ENCODE measurements around the gene CFAP221.

Gene CFAP221

GRCh38 chr2:119660343-119660658 lies 116.1 kb downstream of the CFAP221 start:
- H3K27ac Mint-ChIP-seq, result no peak overlapping the region
- no peaks in the 10 kb centered on the region for H3K27me3 Mint-ChIP-seq
- no peak overlapping the region for H3K4me3 Mint-ChIP-seq
- no peaks in the 10 kb centered on the region for H3K4me1 Mint-ChIP-seq (ENCODE audit: low read depth)
- no peaks in the 10 kb centered on the region for H3K9me3 Mint-ChIP-seq
- no peaks in the 10 kb centered on the region for H3K36me3 Mint-ChIP-seq (ENCODE audit: low read depth)

DNA sequence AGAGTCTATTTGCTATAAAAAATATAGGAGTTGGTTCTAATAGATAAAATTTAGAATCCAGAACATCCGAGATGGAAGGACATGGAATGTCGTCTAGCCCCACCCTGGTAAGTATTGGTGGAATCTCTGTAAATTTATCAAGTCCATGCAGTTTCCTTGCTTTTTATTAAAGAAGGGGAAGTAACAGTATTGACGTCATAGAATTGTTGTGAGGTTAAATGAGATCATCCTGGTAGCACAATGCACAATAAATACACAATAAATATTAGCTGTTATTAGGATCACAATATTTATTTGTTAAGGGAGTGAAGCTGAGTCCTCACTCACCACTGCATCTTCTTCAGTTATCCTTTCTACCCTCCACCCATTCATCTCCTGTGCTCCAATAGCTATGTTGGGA lies 118.0 kb downstream of the CFAP221 start:
- Mint-ChIP-seq H3K27me3 (no peaks in the 10 kb centered on the region), H3K9me3 (no peaks in the 10 kb centered on the region), H3K4me3 (no peak overlapping the region), H3K27ac (no peak overlapping the region), H3K4me1 (ENCODE audit: low read depth) (no peaks in the 10 kb centered on the region), H3K36me3 (ENCODE audit: low read depth) (no peaks in the 10 kb centered on the region)

GRCh38 chr2:119668546-119668945 lies 124.3 kb downstream of the CFAP221 start:
- H3K4me1 Mint-ChIP-seq (ENCODE audit: low read depth), result no peaks in the 10 kb centered on the region
- no peak overlapping the region for H3K27ac Mint-ChIP-seq
- no peak overlapping the region for H3K4me3 Mint-ChIP-seq
- H3K27me3 Mint-ChIP-seq, result no peaks in the 10 kb centered on the region
- H3K9me3 Mint-ChIP-seq, result no peaks in the 10 kb centered on the region
- no peaks in the 10 kb centered on the region for H3K36me3 Mint-ChIP-seq (ENCODE audit: low read depth)

DNA sequence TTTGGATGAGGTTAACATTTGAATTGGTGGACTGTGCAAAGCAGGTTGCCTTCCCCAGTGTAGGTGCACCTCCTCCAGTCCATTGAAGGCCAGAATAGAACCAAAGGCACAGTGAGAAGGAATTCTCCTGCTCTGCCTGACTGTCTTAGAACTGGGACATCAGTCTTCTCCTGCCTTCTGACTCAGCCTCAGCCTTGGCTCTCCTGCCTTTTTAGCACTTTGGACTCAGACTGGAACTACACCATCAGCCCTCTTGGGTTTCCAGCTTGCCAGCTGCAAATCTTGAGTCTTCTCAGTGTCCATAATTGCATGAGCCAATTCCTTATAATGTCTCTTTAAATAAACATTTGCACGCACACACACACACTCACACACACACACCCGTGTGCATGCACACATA lies 126.8 kb downstream of the CFAP221 start:
- Mint-ChIP-seq H3K4me1 (ENCODE audit: low read depth) (no peaks in the 10 kb centered on the region), H3K27me3 (no peaks in the 10 kb centered on the region), H3K4me3 (no peak overlapping the region), H3K9me3 (no peaks in the 10 kb centered on the region), H3K27ac (no peak overlapping the region), H3K36me3 (ENCODE audit: low read depth) (no peaks in the 10 kb centered on the region)

DNA sequence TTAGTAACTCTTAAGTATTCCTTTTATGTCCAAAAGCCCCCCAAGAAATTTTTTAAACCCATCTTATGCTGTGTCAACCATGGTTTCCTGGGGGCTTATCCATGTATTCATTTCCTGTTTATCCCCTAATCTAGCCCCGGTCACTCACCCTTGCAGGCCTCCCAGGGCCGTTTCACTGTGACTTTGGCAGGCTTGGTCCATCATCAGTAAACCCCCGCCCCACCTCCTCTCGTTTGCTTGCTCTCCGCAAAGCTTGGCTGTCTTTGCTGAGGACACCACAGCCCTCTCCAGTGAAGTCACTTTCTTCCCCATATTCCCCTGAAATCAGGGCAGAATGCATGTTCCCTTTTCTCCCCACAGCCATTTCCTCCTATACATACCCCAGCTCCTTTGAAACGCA lies 127.5 kb downstream of the CFAP221 start:
- Mint-ChIP-seq H3K27me3 (no peaks in the 10 kb centered on the region), H3K9me3 (no peaks in the 10 kb centered on the region), H3K4me1 (ENCODE audit: low read depth) (no peaks in the 10 kb centered on the region), H3K36me3 (ENCODE audit: low read depth) (no peaks in the 10 kb centered on the region), H3K27ac (no peak overlapping the region), H3K4me3 (no peak overlapping the region)

GRCh38 chr2:119672161-119672862 lies 128.1 kb downstream of the CFAP221 start:
- H3K4me3 Mint-ChIP-seq, result no peak overlapping the region
- H3K27ac Mint-ChIP-seq, result no peak overlapping the region
- no peaks in the 10 kb centered on the region for H3K4me1 Mint-ChIP-seq (ENCODE audit: low read depth)
- no peaks in the 10 kb centered on the region for H3K27me3 Mint-ChIP-seq
- H3K9me3 Mint-ChIP-seq, result no peaks in the 10 kb centered on the region
- H3K36me3 Mint-ChIP-seq (ENCODE audit: low read depth), result no peaks in the 10 kb centered on the region

GRCh38 chr2:119673796-119674195 lies 129.5 kb downstream of the CFAP221 start:
- no peaks in the 10 kb centered on the region for H3K36me3 Mint-ChIP-seq (ENCODE audit: low read depth)
- H3K4me3 Mint-ChIP-seq, result no peak overlapping the region
- no peak overlapping the region for H3K27ac Mint-ChIP-seq
- no peaks in the 10 kb centered on the region for H3K4me1 Mint-ChIP-seq (ENCODE audit: low read depth)
- no peaks in the 10 kb centered on the region for H3K27me3 Mint-ChIP-seq
- no peaks in the 10 kb centered on the region for H3K9me3 Mint-ChIP-seq

- Mint-ChIP-seq H3K9me3 (no peaks in the 10 kb centered on the region), H3K36me3 (ENCODE audit: low read depth) (peaks cover 5% of the 10 kb centered on the region), H3K27ac (no peak overlapping the region), H3K4me1 (ENCODE audit: low read depth) (peaks cover 8% of the 10 kb centered on the region), H3K4me3 (no peak overlapping the region), H3K27me3 (no peaks in the 10 kb centered on the region)
Measured at GRCh38 chr2:119674711-119675500, 130.7 kb downstream of the CFAP221 start.

- Mint-ChIP-seq H3K27ac (peak overlapping the region; percentile 40), H3K36me3 (ENCODE audit: low read depth) (peaks cover 12% of the 10 kb centered on the region), H3K9me3 (no peaks in the 10 kb centered on the region), H3K27me3 (no peaks in the 10 kb centered on the region), H3K4me1 (ENCODE audit: low read depth) (peaks cover 22% of the 10 kb centered on the region), H3K4me3 (peak overlapping the region; percentile 95)
Measured at GRCh38 chr2:119678021-119678656, 133.9 kb downstream of the CFAP221 start.

DNA sequence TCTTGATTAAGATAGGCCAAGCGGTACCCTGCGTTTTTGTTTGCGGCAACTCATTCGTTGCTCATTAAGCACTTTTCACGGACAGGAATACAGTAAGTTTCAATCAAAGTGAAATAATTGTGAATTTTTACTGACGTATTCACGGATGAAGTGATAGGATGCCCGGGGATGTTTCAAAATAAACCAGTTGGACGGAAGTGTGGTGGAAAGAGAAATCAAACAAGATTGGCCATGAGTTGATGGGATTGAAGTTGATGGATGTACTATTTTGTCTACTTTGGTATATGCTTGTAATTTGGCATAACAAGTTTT lies 135.2 kb downstream of the CFAP221 start:
- Mint-ChIP-seq H3K4me3 (peak overlapping the region; percentile 95), H3K27ac (peak overlapping the region; percentile 94), H3K36me3 (ENCODE audit: low read depth) (peaks cover 12% of the 10 kb centered on the region), H3K9me3 (no peaks in the 10 kb centered on the region), H3K27me3 (no peaks in the 10 kb centered on the region), H3K4me1 (ENCODE audit: low read depth) (peaks cover 31% of the 10 kb centered on the region)

GRCh38 chr2:119679846-119680245 lies 135.6 kb downstream of the CFAP221 start:
- Mint-ChIP-seq H3K4me1 (ENCODE audit: low read depth) (peaks cover 31% of the 10 kb centered on the region), H3K9me3 (no peaks in the 10 kb centered on the region), H3K27ac (peak overlapping the region; percentile 94), H3K4me3 (peak overlapping the region; percentile 95), H3K27me3 (no peaks in the 10 kb centered on the region), H3K36me3 (ENCODE audit: low read depth) (peaks cover 12% of the 10 kb centered on the region)

GRCh38 chr2:119680457-119681202 lies 136.4 kb downstream of the CFAP221 start:
- H3K4me1 Mint-ChIP-seq (ENCODE audit: low read depth), result peaks cover 31% of the 10 kb centered on the region
- peak overlapping the region; percentile 95 for H3K4me3 Mint-ChIP-seq
- no peaks in the 10 kb centered on the region for H3K9me3 Mint-ChIP-seq
- no peaks in the 10 kb centered on the region for H3K27me3 Mint-ChIP-seq
- peaks cover 12% of the 10 kb centered on the region for H3K36me3 Mint-ChIP-seq (ENCODE audit: low read depth)
- no peak overlapping the region for H3K27ac Mint-ChIP-seq

GRCh38 chr2:119681203-119681867 lies 137.1 kb downstream of the CFAP221 start:
- peaks cover 31% of the 10 kb centered on the region for H3K4me1 Mint-ChIP-seq (ENCODE audit: low read depth)

GRCh38 chr2:119681868-119682220 lies 137.6 kb downstream of the CFAP221 start:
- Mint-ChIP-seq H3K4me1 (ENCODE audit: low read depth) (peaks cover 31% of the 10 kb centered on the region), H3K27me3 (no peaks in the 10 kb centered on the region), H3K36me3 (ENCODE audit: low read depth) (peaks cover 13% of the 10 kb centered on the region), H3K27ac (no peak overlapping the region), H3K4me3 (no peak overlapping the region), H3K9me3 (no peaks in the 10 kb centered on the region)

More at GRCh38 chr2:119681203-119681867, 137.1 kb downstream of the CFAP221 start:
- no peak overlapping the region for H3K27ac Mint-ChIP-seq
- H3K4me3 Mint-ChIP-seq, result peak overlapping the region; percentile 95
- H3K36me3 Mint-ChIP-seq (ENCODE audit: low read depth), result peaks cover 12% of the 10 kb centered on the region
- no peaks in the 10 kb centered on the region for H3K9me3 Mint-ChIP-seq
- no peaks in the 10 kb centered on the region for H3K27me3 Mint-ChIP-seq
